HCT116 (cell line): Measurements from ENCODE around the gene LEKR1. TPM values are rescaled to one million over a fixed set of nuclear protein-coding genes. Genes with fewer than 3 reads are reported as not detected.

Source experiments
- ATAC-seq: fragments of 200-7000 bp; cut with Tn5 transposase; 2 replicates; pipeline ENCODE4 v1.9.1; 2020; ENCODE audit warnings: mild to moderate bottlenecking, moderate library complexity
- BruUV-seq: library from RNA; stranded (reverse); fragments of 400-500 nt; replicated peaks from 2 replicates; lab custom pipeline; 2021; lab: Mats Ljungman, UMichigan
- CTCF ChIA-PET: fragments of 300-600 bp; sonication (Branson Sonifier 250); formaldehyde crosslinking; loops from one replicate; lab custom pipeline; 2021; ENCODE audit warnings: antibody characterized with exemption; lab: Charles Lee
- POLR2A ChIA-PET: fragments of 300-600, 350-600 bp; sonication (Branson Sonifier 250); formaldehyde crosslinking; loops from one replicate; lab custom pipeline; 2021; ENCODE audit warnings: antibody characterized with exemption; lab: Charles Lee
- RAD21 ChIA-PET, 2 experiments: fragments of 300-600 bp; sonication (Branson Sonifier 250); formaldehyde crosslinking; loops; one replicate each; lab custom pipeline; 2023; ENCODE audit warnings: low total read pairs in 2 of 2; ENCODE audit not compliant: uncharacterized antibody in 2 of 2, unreplicated experiment in 2 of 2, low non-redundant PET in 1 of 2; lab: Charles Lee
- DNase-seq: peaks from one replicate; pipeline ENCODE4 v3.0.0-alpha.2; 2010; ENCODE audit warnings: low read depth, low spot score
- H2AFZ ChIP-seq: fragments of 200-600 bp; shearing (Covaris generic), sonication (generic); 2 replicates; pipeline ENCODE4 v1.6.1; 2017; ENCODE audit warnings: low read depth, mixed run types, mixed read lengths, antibody characterized with exemption, low read length; ENCODE audit not compliant: poor library complexity, severe bottlenecking
- H3K27ac ChIP-seq: 2 replicates; pipeline ENCODE4 v1.5.1; 2012; ENCODE audit warnings: low read depth, low read length
- H3K27me3 ChIP-seq: fragments of 200-600 bp; sonication (generic); 2 replicates; pipeline ENCODE4 v1.6.1; 2016; ENCODE audit warnings: mixed run types, low read length, mixed read lengths; ENCODE audit not compliant: insufficient read depth
- H3K36me3 ChIP-seq, 2 experiments: fragments of 200-500 bp in 1 of 2; fragments of 200-600 bp in 1 of 2; sonication (Bioruptor generic) in 1 of 2; sonication (generic) in 1 of 2; 2 replicates each; pipeline versions ENCODE4 v1.5.1 to v1.6.1; 2014 to 2016; ENCODE audit warnings: low read length in 2 of 2, inconsistent platforms in 1 of 2, mixed read lengths in 1 of 2, mixed run types in 1 of 2; ENCODE audit not compliant: insufficient read depth in 2 of 2, control insufficient read depth in 1 of 2
- H3K4me1 ChIP-seq, 2 experiments: fragments of 200-600 bp in 1 of 2; sonication (generic) in 1 of 2; 2 replicates each; pipeline versions ENCODE4 v1.5.1 to v1.6.1; 2012 to 2017; ENCODE audit warnings: low read length in 2 of 2, inconsistent platforms in 1 of 2, mild to moderate bottlenecking in 1 of 2, mixed read lengths in 1 of 2, mixed run types in 1 of 2, moderate library complexity in 1 of 2; ENCODE audit not compliant: insufficient read depth in 2 of 2, control insufficient read depth in 1 of 2
- H3K4me2 ChIP-seq: fragments of 200-600 bp; sonication (generic); 2 replicates; pipeline ENCODE4 v1.6.1; 2017; ENCODE audit warnings: mixed run types, low read length, mixed read lengths
- H3K4me3 ChIP-seq, 2 experiments: fragments of 200-600 bp in 1 of 2; sonication (generic) in 1 of 2; replicated peaks in 1 of 2; 2 replicates each; pipeline ENCODE4 v1.5.1; 2011 to 2016; ENCODE audit warnings: low read length in 2 of 2, control low read depth in 1 of 2, low read depth in 1 of 2, mild to moderate bottlenecking in 1 of 2, mixed read lengths in 1 of 2, mixed run types in 1 of 2
- H3K79me2 ChIP-seq: fragments of 200-600 bp; sonication (generic); 2 replicates; pipeline ENCODE4 v1.6.1; 2017; ENCODE audit warnings: mild to moderate bottlenecking, mixed run types, low read length, moderate library complexity, mixed read lengths; ENCODE audit not compliant: insufficient read depth
- H3K9ac ChIP-seq: fragments of 200-600 bp; sonication (generic); 2 replicates; pipeline ENCODE4 v1.6.1; 2016; ENCODE audit warnings: low read length, mixed read lengths
- H3K9me2 ChIP-seq: fragments of 200-600 bp; sonication (generic), shearing (Covaris generic); 2 replicates; pipeline ENCODE4 v1.6.1; 2017; ENCODE audit warnings: mixed run types, mild to moderate bottlenecking, moderate library complexity; ENCODE audit not compliant: insufficient read depth
- H3K9me3 ChIP-seq, 2 experiments: fragments of 200-500 bp in 1 of 2; fragments of 200-600 bp in 1 of 2; sonication (Bioruptor generic) in 1 of 2; sonication (generic) in 1 of 2; 2 replicates each; pipeline ENCODE4 v1.6.1; 2014 to 2017; ENCODE audit warnings: low read length in 2 of 2, mixed read lengths in 2 of 2, inconsistent platforms in 1 of 2, low read depth in 1 of 2, mild to moderate bottlenecking in 1 of 2, mixed run types in 1 of 2, moderate library complexity in 1 of 2; ENCODE audit not compliant: control insufficient read depth in 1 of 2, insufficient read depth in 1 of 2
- H4K20me1 ChIP-seq: fragments of 200-600 bp; sonication (generic), shearing (Covaris generic); 2 replicates; pipeline ENCODE4 v1.6.1; 2017; ENCODE audit warnings: mixed run types, mild to moderate bottlenecking, moderate library complexity; ENCODE audit not compliant: insufficient read depth
- CBX3 ChIP-seq: IDR thresholded peaks from 2 replicates; pipeline ENCODE4 v1.6.1; 2012; ENCODE audit warnings: low read depth
- CEBPB ChIP-seq: IDR thresholded peaks from 2 replicates; pipeline ENCODE4 v1.6.1; 2012; ENCODE audit warnings: low read depth
- EGR1 ChIP-seq: IDR thresholded peaks from 2 replicates; pipeline ENCODE4 v1.6.1; 2012; ENCODE audit warnings: low read depth
- ELF1 ChIP-seq: IDR thresholded peaks from 2 replicates; pipeline ENCODE4 v1.6.1; 2012; ENCODE audit warnings: low read depth, borderline replicate concordance
- EZH2 ChIP-seq: fragments of 200-600 bp; sonication (generic); IDR thresholded peaks from 2 replicates; pipeline ENCODE4 v1.6.1; 2017; ENCODE audit warnings: antibody characterized with exemption, mixed run types
- POLR2AphosphoS5 ChIP-seq: IDR thresholded peaks from 2 replicates; pipeline ENCODE4 v1.6.1; 2011; ENCODE audit warnings: mild to moderate bottlenecking, low read depth, low read length, moderate library complexity
- RAD21 ChIP-seq: IDR thresholded peaks from 2 replicates; pipeline ENCODE4 v1.6.1; 2012; ENCODE audit warnings: low read depth, mild to moderate bottlenecking
- SIN3A ChIP-seq: IDR thresholded peaks from 2 replicates; pipeline ENCODE4 v1.6.1; 2012; ENCODE audit warnings: low read depth
- SP1 ChIP-seq: IDR thresholded peaks from 2 replicates; pipeline ENCODE4 v1.6.1; 2012; ENCODE audit warnings: low read depth
- SRF ChIP-seq: IDR thresholded peaks from 2 replicates; pipeline ENCODE4 v1.6.1; 2012; ENCODE audit warnings: low read depth
- YY1 ChIP-seq: IDR thresholded peaks from 2 replicates; pipeline ENCODE4 v1.6.1; 2011; ENCODE audit warnings: low read length, low read depth, moderate library complexity, mild to moderate bottlenecking; ENCODE audit not compliant: insufficient replicate concordance; ENCODE audit errors: extremely low read depth
- intact Hi-C: fragments of 100-400 bp; cut with micrococcal nuclease; formaldehyde crosslinking; loops from 2 replicates; pipeline ENCODE4 v1.10.0; 2022
- total RNA-seq: library from RNA; stranded (reverse); gene quantifications from one replicate; pipeline ENCODE4 v1.2.1, GENCODE V29; 2021; ENCODE audit not compliant: unreplicated experiment
- TF ChIP-seq, protein P1 (sequence below): IDR thresholded peaks from 2 replicates; pipeline ENCODE4 v1.6.1; 2011; ENCODE audit warnings: mild to moderate bottlenecking, low read length, moderate library complexity; ENCODE audit not compliant: insufficient replicate concordance; ENCODE audit errors: extremely low read depth
- TF ChIP-seq, protein P2 (sequence below): IDR thresholded peaks from 2 replicates; pipeline ENCODE4 v1.6.1; 2012

The LEKR1 gene
- total RNA-seq, 1 experiment from 2014 or later, result 2.1 TPM

DNA sequence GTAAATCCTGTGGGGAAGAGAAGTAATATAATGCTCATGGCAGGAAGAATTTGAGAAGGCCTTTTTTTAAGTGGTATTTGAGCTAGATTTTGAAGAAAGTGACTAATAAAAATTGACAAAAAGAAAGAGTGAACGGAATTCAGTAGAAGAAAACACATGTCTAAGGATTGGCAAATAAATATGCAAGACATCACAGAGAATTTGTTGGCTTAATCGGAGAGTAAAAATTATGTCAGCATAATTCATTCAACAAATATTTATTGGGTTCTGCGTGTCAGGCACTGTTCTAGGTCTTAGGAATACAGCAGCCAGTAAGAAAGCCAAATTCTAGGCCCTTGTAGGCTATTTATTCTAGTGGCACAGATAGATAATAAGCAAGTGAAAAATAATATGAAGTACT, 33.6 kb upstream of the LEKR1 start:
- H3K4me2 ChIP-seq, result no peak overlapping the region
- no peaks in the 10 kb centered on the region for H3K27me3 ChIP-seq
- no peak for ATAC-seq
- no peak overlapping the region for H3K9ac ChIP-seq
- TF ChIP-seq EZH2 (no peak), CEBPB (no peak), RAD21 (no peak), SIN3A (no peak), ELF1 (no peak), POLR2AphosphoS5 (no peak), CBX3 (no peak), SRF (no peak), EGR1 (no peak), YY1 (no peak), SP1 (no peak)
- TF ChIP-seq, protein P1, sequence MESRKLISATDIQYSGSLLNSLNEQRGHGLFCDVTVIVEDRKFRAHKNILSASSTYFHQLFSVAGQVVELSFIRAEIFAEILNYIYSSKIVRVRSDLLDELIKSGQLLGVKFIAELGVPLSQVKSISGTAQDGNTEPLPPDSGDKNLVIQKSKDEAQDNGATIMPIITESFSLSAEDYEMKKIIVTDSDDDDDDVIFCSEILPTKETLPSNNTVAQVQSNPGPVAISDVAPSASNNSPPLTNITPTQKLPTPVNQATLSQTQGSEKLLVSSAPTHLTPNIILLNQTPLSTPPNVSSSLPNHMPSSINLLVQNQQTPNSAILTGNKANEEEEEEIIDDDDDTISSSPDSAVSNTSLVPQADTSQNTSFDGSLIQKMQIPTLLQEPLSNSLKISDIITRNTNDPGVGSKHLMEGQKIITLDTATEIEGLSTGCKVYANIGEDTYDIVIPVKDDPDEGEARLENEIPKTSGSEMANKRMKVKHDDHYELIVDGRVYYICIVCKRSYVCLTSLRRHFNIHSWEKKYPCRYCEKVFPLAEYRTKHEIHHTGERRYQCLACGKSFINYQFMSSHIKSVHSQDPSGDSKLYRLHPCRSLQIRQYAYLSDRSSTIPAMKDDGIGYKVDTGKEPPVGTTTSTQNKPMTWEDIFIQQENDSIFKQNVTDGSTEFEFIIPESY, result no peak
- TF ChIP-seq, protein P2, sequence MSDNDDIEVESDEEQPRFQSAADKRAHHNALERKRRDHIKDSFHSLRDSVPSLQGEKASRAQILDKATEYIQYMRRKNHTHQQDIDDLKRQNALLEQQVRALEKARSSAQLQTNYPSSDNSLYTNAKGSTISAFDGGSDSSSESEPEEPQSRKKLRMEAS, result no peak
- TF ChIP-seq, all 23 proteins: peak for 0
- CTCF ChIA-PET, result no interaction called here
- DNase-seq, result no peak
- Histone ChIP-seq H4K20me1 (no peaks in the 10 kb centered on the region), H3K9me2 (no peaks in the 10 kb centered on the region), H3K9me3 (no peaks in the 10 kb centered on the region), H2AFZ (no peak overlapping the region), H3K36me3 (0 out of 4 replicates have a peak, but pooled peaks cover 0 to 3% of the 10 kb centered on the region in 2 experiments), H3K4me1 (peaks cover 7 to 48% of the 10 kb centered on the region in 2 experiments), H3K4me3 (no peak overlapping the region), H3K79me2 (no peaks in the 10 kb centered on the region), H3K27ac (no peak overlapping the region)
- RAD21 ChIA-PET, result no interaction called here
- no TSS peak for BruUV-seq
- intact Hi-C loops, result no loop called here
- POLR2A ChIA-PET, result no interaction called here
